DOHH2 (cell line): Measurements from ENCODE around the gene SUGT1.

ENCODE experiments used
- H3F3A ChIP-seq: fragments of 200-600 bp; sonication (generic), shearing (Covaris generic); 2 replicates; pipeline ENCODE4 v1.6.0; 2016; ENCODE audit warnings: antibody characterized with exemption, mild to moderate bottlenecking; ENCODE audit not compliant: control insufficient read depth, insufficient read depth
- H3K27ac ChIP-seq: fragments of 200-600 bp; sonication (generic); 2 replicates; pipeline ENCODE4 v1.5.1; 2014; ENCODE audit warnings: low read depth, mild to moderate bottlenecking, low read length, moderate library complexity
- H3K27me3 ChIP-seq: fragments of 200-600 bp; sonication (generic); 2 replicates; pipeline ENCODE4 v1.6.1; 2014; ENCODE audit warnings: mild to moderate bottlenecking, low read length, mixed read lengths; ENCODE audit not compliant: control insufficient read depth
- H3K36me3 ChIP-seq: fragments of 200-600 bp; sonication (generic); 2 replicates; pipeline ENCODE4 v1.6.1; 2014; ENCODE audit warnings: mild to moderate bottlenecking, low read length, moderate library complexity, mixed read lengths; ENCODE audit not compliant: control insufficient read depth
- H3K4me1 ChIP-seq: fragments of 200-600 bp; sonication (generic); 2 replicates; pipeline ENCODE4 v1.6.1; 2014; ENCODE audit warnings: mild to moderate bottlenecking, low read length, mixed read lengths; ENCODE audit not compliant: control insufficient read depth
- H3K4me2 ChIP-seq: fragments of 200-600 bp; sonication (generic); 2 replicates; pipeline ENCODE4 v1.6.0; 2014; ENCODE audit warnings: mild to moderate bottlenecking, low read length, moderate library complexity
- H3K4me3 ChIP-seq: fragments of 200-600 bp; sonication (generic); 2 replicates; pipeline ENCODE4 v1.5.1; 2014; ENCODE audit warnings: mild to moderate bottlenecking, low read length, mixed read lengths
- H3K79me2 ChIP-seq: fragments of 200-600 bp; sonication (generic); 2 replicates; pipeline ENCODE4 v1.6.1; 2014; ENCODE audit warnings: mild to moderate bottlenecking, low read length, mixed read lengths; ENCODE audit not compliant: control insufficient read depth
- H3K9me2 ChIP-seq: fragments of 200-600 bp; sonication (generic); replicated peaks from 2 replicates; pipeline ENCODE4 v1.6.1; 2014; ENCODE audit warnings: mild to moderate bottlenecking, low read length, mixed read lengths; ENCODE audit not compliant: control insufficient read depth
- H3K9me3 ChIP-seq: fragments of 200-600 bp; sonication (generic); 2 replicates; pipeline ENCODE4 v1.6.1; 2014; ENCODE audit warnings: antibody characterized with exemption, low read length, mixed read lengths; ENCODE audit not compliant: control insufficient read depth, insufficient read depth
- H4K20me1 ChIP-seq: fragments of 200-600 bp; sonication (generic); 2 replicates; pipeline ENCODE4 v1.6.0; 2014; ENCODE audit warnings: low read depth, mild to moderate bottlenecking, antibody characterized with exemption, low read length, moderate library complexity; ENCODE audit not compliant: control insufficient read depth, insufficient read depth
- EZH2phosphoT487 ChIP-seq: fragments of 200-600 bp; sonication (generic); IDR thresholded peaks from 2 replicates; pipeline ENCODE4 v1.6.1; 2017; ENCODE audit warnings: borderline replicate concordance, mild to moderate bottlenecking, antibody characterized with exemption, low read length, moderate library complexity, mixed read lengths
- TF ChIP-seq, protein P1 (sequence below): fragments of 200-600 bp; sonication (generic); IDR thresholded peaks from one replicate; pipeline ENCODE4 v1.5.1; 2014; ENCODE audit warnings: antibody characterized with exemption, mild to moderate bottlenecking, low read depth, low read length; ENCODE audit not compliant: poor library complexity, severe bottlenecking

Gene SUGT1

DNA sequence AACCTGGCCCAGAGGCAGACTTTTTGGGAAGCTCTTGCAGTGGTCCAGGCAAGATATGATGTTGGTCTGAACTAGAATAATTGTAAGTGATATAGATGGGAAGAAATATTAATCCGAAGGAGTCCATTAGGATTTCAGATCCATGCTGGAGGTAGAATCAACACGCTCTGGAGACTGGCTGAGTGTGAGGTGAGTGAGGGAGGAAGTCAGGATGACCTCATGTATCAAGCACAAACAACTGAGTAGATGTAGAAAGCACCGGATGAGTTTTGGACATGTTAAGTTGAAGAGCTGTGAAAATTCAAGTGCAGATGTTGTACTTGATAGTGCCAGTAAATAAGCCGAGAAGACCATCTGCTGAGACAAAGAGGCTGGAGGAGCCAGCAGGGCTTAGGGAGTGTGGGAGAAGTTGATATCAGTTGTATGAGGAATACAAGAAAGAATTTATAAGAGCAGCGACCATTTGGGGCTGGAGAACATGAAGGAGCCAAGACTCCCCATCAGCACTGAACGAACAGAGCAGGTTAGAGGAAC, 92.3 kb downstream of the SUGT1 start:
- Histone ChIP-seq H3F3A (no peaks in the 10 kb centered on the region), H3K36me3 (no peaks in the 10 kb centered on the region), H4K20me1 (no peaks in the 10 kb centered on the region), H3K9me3 (no peaks in the 10 kb centered on the region), H3K79me2 (no peaks in the 10 kb centered on the region), H3K4me3 (no peak overlapping the region), H3K27ac (no peak overlapping the region), H3K4me1 (no peaks in the 10 kb centered on the region), H3K27me3 (no peaks in the 10 kb centered on the region), H3K4me2 (no peak overlapping the region), H3K9me2 (no peaks in the 10 kb centered on the region)
- TF ChIP-seq EZH2phosphoT487, result no peak
- TF ChIP-seq, protein P1, sequence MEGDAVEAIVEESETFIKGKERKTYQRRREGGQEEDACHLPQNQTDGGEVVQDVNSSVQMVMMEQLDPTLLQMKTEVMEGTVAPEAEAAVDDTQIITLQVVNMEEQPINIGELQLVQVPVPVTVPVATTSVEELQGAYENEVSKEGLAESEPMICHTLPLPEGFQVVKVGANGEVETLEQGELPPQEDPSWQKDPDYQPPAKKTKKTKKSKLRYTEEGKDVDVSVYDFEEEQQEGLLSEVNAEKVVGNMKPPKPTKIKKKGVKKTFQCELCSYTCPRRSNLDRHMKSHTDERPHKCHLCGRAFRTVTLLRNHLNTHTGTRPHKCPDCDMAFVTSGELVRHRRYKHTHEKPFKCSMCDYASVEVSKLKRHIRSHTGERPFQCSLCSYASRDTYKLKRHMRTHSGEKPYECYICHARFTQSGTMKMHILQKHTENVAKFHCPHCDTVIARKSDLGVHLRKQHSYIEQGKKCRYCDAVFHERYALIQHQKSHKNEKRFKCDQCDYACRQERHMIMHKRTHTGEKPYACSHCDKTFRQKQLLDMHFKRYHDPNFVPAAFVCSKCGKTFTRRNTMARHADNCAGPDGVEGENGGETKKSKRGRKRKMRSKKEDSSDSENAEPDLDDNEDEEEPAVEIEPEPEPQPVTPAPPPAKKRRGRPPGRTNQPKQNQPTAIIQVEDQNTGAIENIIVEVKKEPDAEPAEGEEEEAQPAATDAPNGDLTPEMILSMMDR, result no peak

GRCh38 chr13:52746141-52746540, 93.5 kb downstream of the SUGT1 start:
- TF ChIP-seq, protein P1, result no peak
- no peak for TF ChIP-seq EZH2phosphoT487
- no peaks in the 10 kb centered on the region for H3K9me2 ChIP-seq

DNA sequence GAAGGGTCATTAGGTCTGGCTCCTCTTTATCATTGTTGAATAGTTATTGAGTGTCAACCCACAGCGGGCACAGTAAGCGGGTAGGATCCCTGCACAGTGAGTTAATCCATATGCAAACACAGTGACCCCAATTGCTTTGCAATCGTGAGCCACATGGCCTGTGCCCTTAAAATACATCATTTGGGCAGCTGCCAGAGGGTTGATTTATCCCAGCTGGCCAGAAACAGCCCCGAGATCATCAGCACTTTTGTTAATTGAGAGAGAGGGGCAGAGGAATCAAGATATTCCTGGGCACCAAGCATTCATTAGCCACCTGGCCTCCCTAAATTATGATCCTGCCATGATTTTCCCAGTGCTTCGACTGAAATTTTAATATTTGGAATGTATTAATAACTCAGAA, 96.8 kb downstream of the SUGT1 start:
- no peaks in the 10 kb centered on the region for H3K79me2 ChIP-seq
- no peaks in the 10 kb centered on the region for H3K4me1 ChIP-seq
- H3K9me2 ChIP-seq, result no peaks in the 10 kb centered on the region
- H4K20me1 ChIP-seq, result no peaks in the 10 kb centered on the region
- no peak for TF ChIP-seq EZH2phosphoT487
- TF ChIP-seq, protein P1, result no peak
- no peak overlapping the region for H3K4me3 ChIP-seq
- no peaks in the 10 kb centered on the region for H3K36me3 ChIP-seq
- H3K4me2 ChIP-seq, result no peak overlapping the region
- H3K27ac ChIP-seq, result no peak overlapping the region
- H3K27me3 ChIP-seq, result no peaks in the 10 kb centered on the region
- no peaks in the 10 kb centered on the region for H3K9me3 ChIP-seq
- H3F3A ChIP-seq, result no peaks in the 10 kb centered on the region

More at GRCh38 chr13:52746141-52746540, 93.5 kb downstream of the SUGT1 start:
- H3F3A ChIP-seq, result no peaks in the 10 kb centered on the region
- H3K9me3 ChIP-seq, result no peaks in the 10 kb centered on the region
- no peaks in the 10 kb centered on the region for H3K4me1 ChIP-seq
- H3K4me2 ChIP-seq, result no peak overlapping the region
- no peak overlapping the region for H3K4me3 ChIP-seq
- H4K20me1 ChIP-seq, result no peaks in the 10 kb centered on the region
- H3K27me3 ChIP-seq, result no peaks in the 10 kb centered on the region
- no peaks in the 10 kb centered on the region for H3K36me3 ChIP-seq
- no peak overlapping the region for H3K27ac ChIP-seq
- H3K79me2 ChIP-seq, result no peaks in the 10 kb centered on the region
